Thyroid gland (tissue), 4 donors: ENCODE results near the gene GAK. TPM values are rescaled to one million over a fixed set of nuclear protein-coding genes. Genes with fewer than 3 reads are reported as not detected.

Source experiments
- DNase-seq, 2 donors: peaks; one replicate each; pipeline ENCODE4 v3.0.0-alpha.2; 2019
- H3K27ac ChIP-seq, 3 donors: fragments of 200-600 bp; sonication (generic); 1 replicate in 2 of 3; 2 replicates in 1 of 3; pipeline ENCODE4 v1.5.1; 2016 to 2019; ENCODE audit warnings: mild to moderate bottlenecking in 1 of 3, moderate library complexity in 1 of 3
- H3K27me3 ChIP-seq: fragments of 200-600 bp; sonication (generic); one replicate; pipeline ENCODE4 v1.5.1; 2019
- H3K36me3 ChIP-seq, 2 donors: fragments of 200-600 bp; sonication (generic); one replicate each; pipeline ENCODE4 v1.5.1; 2016 to 2019
- H3K4me1 ChIP-seq, 2 donors: fragments of 200-600 bp; sonication (generic); one replicate each; pipeline ENCODE4 v1.5.1; 2017 to 2019
- H3K4me3 ChIP-seq, 3 donors: fragments of 200-600 bp; sonication (generic); replicated peaks in 1 of 3; 1 replicate in 2 of 3; 2 replicates in 1 of 3; pipeline ENCODE4 v1.5.1; 2016; ENCODE audit warnings: mild to moderate bottlenecking in 1 of 3
- H3K9me3 ChIP-seq: fragments of 200-600 bp; sonication (generic); one replicate; pipeline ENCODE4 v1.5.1; 2017
- POLR2A ChIP-seq, 2 donors: fragments of 450-650 bp; IDR thresholded peaks; one replicate each; pipeline ENCODE4 v1.6.1; 2017; ENCODE audit warnings: antibody characterized with exemption in 2 of 2, mild to moderate bottlenecking in 2 of 2, moderate library complexity in 1 of 2
- WGBS, 2 donors: methylation state at CpG; one replicate each; pipeline ENCODE4 v1.1.5; 2017; 5-methylcytosine and 5-hydroxymethylcytosine counted together
- intact Hi-C: fragments of 100-400 bp; cut with DNase I; formaldehyde crosslinking; loops from one replicate; pipeline ENCODE4 v1.15.1; 2023
- total RNA-seq, 4 donors: library from RNA; depleted of rRNA; stranded (reverse); fragments of >200 nt; gene quantifications; one replicate each; pipeline ENCODE4 v1.2.3, GENCODE V29; 2016
- TF ChIP-seq, protein P1 (sequence below), 6 experiments: fragments of 200-600 bp in 3 of 6; fragments of 450-650 bp in 3 of 6; sonication (generic) in 3 of 6; IDR thresholded peaks; one replicate each; pipeline ENCODE4 v1.5.1; 2016 to 2019; ENCODE audit warnings: antibody characterized with exemption in 6 of 6, mild to moderate bottlenecking in 2 of 6, inconsistent platforms in 1 of 6, moderate library complexity in 1 of 6

Gene GAK
- total RNA-seq, 4 donors from 2014 or later: 86.4 to 184 (median 153) TPM

- DNase-seq: no peak
- H3K27ac ChIP-seq: no peak overlapping the region
- no peaks in the 10 kb centered on the region for H3K4me1 ChIP-seq
- intact Hi-C loops: no loop called here
- peaks cover 50 to 73% of the 10 kb centered on the region in 2 donors for H3K36me3 ChIP-seq
- 94 to 96% methylated on average over 20 to 22 of the region's 24 CpGs for WGBS, 2 donors
- H3K27me3 ChIP-seq: no peaks in the 10 kb centered on the region
- TF ChIP-seq, protein P1, sequence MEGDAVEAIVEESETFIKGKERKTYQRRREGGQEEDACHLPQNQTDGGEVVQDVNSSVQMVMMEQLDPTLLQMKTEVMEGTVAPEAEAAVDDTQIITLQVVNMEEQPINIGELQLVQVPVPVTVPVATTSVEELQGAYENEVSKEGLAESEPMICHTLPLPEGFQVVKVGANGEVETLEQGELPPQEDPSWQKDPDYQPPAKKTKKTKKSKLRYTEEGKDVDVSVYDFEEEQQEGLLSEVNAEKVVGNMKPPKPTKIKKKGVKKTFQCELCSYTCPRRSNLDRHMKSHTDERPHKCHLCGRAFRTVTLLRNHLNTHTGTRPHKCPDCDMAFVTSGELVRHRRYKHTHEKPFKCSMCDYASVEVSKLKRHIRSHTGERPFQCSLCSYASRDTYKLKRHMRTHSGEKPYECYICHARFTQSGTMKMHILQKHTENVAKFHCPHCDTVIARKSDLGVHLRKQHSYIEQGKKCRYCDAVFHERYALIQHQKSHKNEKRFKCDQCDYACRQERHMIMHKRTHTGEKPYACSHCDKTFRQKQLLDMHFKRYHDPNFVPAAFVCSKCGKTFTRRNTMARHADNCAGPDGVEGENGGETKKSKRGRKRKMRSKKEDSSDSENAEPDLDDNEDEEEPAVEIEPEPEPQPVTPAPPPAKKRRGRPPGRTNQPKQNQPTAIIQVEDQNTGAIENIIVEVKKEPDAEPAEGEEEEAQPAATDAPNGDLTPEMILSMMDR (IDR thresholded peaks at IDR 0.05): no peak
- TF ChIP-seq POLR2A (IDR thresholded peaks at IDR 0.05): no peak
- no peaks in the 10 kb centered on the region for H3K9me3 ChIP-seq
- no peak overlapping the region for H3K4me3 ChIP-seq
Observed at GRCh38 chr4:866068-866760, 65.9 kb downstream of the GAK start.

DNA sequence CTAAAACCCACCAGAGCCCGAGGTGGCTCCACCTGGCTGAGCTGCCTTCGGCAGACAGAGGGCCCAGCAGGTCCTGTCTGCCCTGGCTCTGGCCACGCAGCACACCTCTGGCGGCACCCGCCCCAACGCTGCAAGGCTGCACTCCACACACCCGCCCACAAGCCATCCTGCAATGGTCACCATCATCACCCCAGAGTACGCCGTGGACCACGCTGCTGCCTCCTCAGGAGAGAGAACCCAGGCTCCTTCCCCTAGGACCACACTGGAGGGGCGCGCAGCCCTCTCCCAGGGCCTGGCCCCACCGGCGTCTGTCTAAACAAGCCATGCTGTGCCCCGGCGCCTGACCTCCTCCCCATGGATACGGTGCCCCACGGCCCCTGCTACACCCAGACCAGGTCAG lies 66.5 kb downstream of the GAK start:
- TF ChIP-seq POLR2A (IDR thresholded peaks at IDR 0.05): no peak
- TF ChIP-seq, protein P1 (IDR thresholded peaks at IDR 0.05): no peak
- H3K36me3 ChIP-seq: peaks cover 51 to 78% of the 10 kb centered on the region in 2 donors
- intact Hi-C loops: no loop called here
- H3K4me3 ChIP-seq: no peak overlapping the region
- H3K4me1 ChIP-seq: no peaks in the 10 kb centered on the region
- H3K9me3 ChIP-seq: no peaks in the 10 kb centered on the region
- no peaks in the 10 kb centered on the region for H3K27me3 ChIP-seq
- DNase-seq: no peak
- WGBS, 2 donors: 95 to 97% methylated on average over 10 to 13 of the region's 18 CpGs
- H3K27ac ChIP-seq: no peak overlapping the region

DNA sequence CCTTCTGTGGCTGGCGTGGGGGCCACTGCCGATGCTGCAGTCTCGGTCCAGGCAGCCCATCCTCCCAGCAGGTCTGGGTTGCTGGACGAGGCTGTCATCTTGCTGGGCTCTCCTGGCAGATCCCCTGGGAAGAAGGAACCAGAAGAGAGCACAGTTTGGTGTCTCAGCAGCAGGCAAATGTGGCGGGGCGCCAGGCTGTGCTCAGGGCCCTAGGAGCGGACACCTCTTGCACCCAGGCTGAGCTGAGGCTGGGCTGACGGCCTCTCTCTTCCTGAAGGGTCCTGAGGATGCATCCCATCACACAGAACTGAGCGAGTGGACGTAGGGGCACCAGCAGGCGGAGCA lies 67.0 kb downstream of the GAK start:
- no peak overlapping the region for H3K27ac ChIP-seq
- no peaks in the 10 kb centered on the region for H3K9me3 ChIP-seq
- no peaks in the 10 kb centered on the region for H3K4me1 ChIP-seq
- intact Hi-C loops: no loop called here
- peaks cover 51 to 79% of the 10 kb centered on the region in 2 donors for H3K36me3 ChIP-seq
- no peak for TF ChIP-seq POLR2A (IDR thresholded peaks at IDR 0.05)
- TF ChIP-seq, protein P1 (IDR thresholded peaks at IDR 0.05): no peak
- no peaks in the 10 kb centered on the region for H3K27me3 ChIP-seq
- DNase-seq: no peak
- H3K4me3 ChIP-seq: no peak overlapping the region
- 92 to 98% methylated on average over 4 to 7 of the region's 11 CpGs for WGBS, 2 donors

- no peak for DNase-seq
- H3K4me1 ChIP-seq: no peaks in the 10 kb centered on the region
- no peaks in the 10 kb centered on the region for H3K9me3 ChIP-seq
- TF ChIP-seq, protein P1 (IDR thresholded peaks at IDR 0.05): no peak
- no peak for TF ChIP-seq POLR2A (IDR thresholded peaks at IDR 0.05)
- WGBS, 2 donors: 96% methylated on average over 27 to 30 of the region's 42 CpGs
- no peak overlapping the region for H3K4me3 ChIP-seq
- H3K27ac ChIP-seq: no peak overlapping the region
- intact Hi-C loops: no loop called here
- peaks cover 49 to 76% of the 10 kb centered on the region in 2 donors for H3K36me3 ChIP-seq
- H3K27me3 ChIP-seq: no peaks in the 10 kb centered on the region
Observed at GRCh38 chr4:864456-865120, 67.5 kb downstream of the GAK start.

- Histone ChIP-seq H3K27ac (no peak overlapping the region), H3K27me3 (no peaks in the 10 kb centered on the region), H3K4me1 (no peaks in the 10 kb centered on the region), H3K36me3 (peaks cover 52 to 72% of the 10 kb centered on the region in 2 donors), H3K4me3 (no peak overlapping the region), H3K9me3 (no peaks in the 10 kb centered on the region)
- WGBS, 2 donors: 97% methylated on average over 18 to 19 of the region's 21 CpGs
- TF ChIP-seq, protein P1 (IDR thresholded peaks at IDR 0.05): no peak
- TF ChIP-seq POLR2A (IDR thresholded peaks at IDR 0.05): no peak
- DNase-seq: no peak
- intact Hi-C loops: no loop called here
Observed at GRCh38 chr4:860561-860960, 71.6 kb downstream of the GAK start.
